HG02884 (cell line): Measurements from ENCODE around the gene KDM5C.
"Not testable (repeated sequence)": the region's sequence is repeated elsewhere in the genome, so short reads cannot be mapped to it uniquely, and the experiment has no call there.

ENCODE experiments used
- ATAC-seq: cut with Tn5 transposase; IDR thresholded peaks from one replicate; pipeline ENCODE4 v1.9.1; 2021; ENCODE audit warnings: mild to moderate bottlenecking, moderate library complexity; ENCODE audit not compliant: unreplicated experiment

Gene KDM5C

GRCh38 chrX:53194308-53194707 is 30.7 kb downstream of the KDM5C start:
- ATAC-seq: no peak

GRCh38 chrX:53193093-53193492 is 31.9 kb downstream of the KDM5C start:
- ATAC-seq: no peak

GRCh38 chrX:53190363-53190960 is 34.5 kb downstream of the KDM5C start:
- ATAC-seq: no peak

GRCh38 chrX:53188763-53189162 is 36.2 kb downstream of the KDM5C start:
- no peak for ATAC-seq

- no peak for ATAC-seq
Observed at GRCh38 chrX:53186351-53186750, 38.7 kb downstream of the KDM5C start.

GRCh38 chrX:53184836-53185235 is 40.2 kb downstream of the KDM5C start:
- ATAC-seq: no peak

- no peak for ATAC-seq
Observed at GRCh38 chrX:53171356-53171755, 53.7 kb downstream of the KDM5C start.

- no peak for ATAC-seq
Observed at GRCh38 chrX:53166103-53166502, 58.9 kb downstream of the KDM5C start.

- ATAC-seq: not testable (repeated sequence)
Observed at GRCh38 chrX:53164566-53164965, 60.4 kb downstream of the KDM5C start.

GRCh38 chrX:53163436-53163835 is 61.6 kb downstream of the KDM5C start:
- ATAC-seq: no peak

- ATAC-seq: no peak
Observed at GRCh38 chrX:53160297-53160983, 64.6 kb downstream of the KDM5C start.

- no peak for ATAC-seq
Observed at GRCh38 chrX:53159184-53159583, 65.8 kb downstream of the KDM5C start.

GRCh38 chrX:53156207-53156596 is 68.8 kb downstream of the KDM5C start:
- ATAC-seq: no peak

GRCh38 chrX:53155512-53156206 is 69.3 kb downstream of the KDM5C start:
- ATAC-seq: no peak

- no peak for ATAC-seq
Observed at GRCh38 chrX:53153581-53153980, 71.4 kb downstream of the KDM5C start.
